GM19395 (cell line): ENCODE measurements around the gene PSMD1.

ENCODE experiments used
- ATAC-seq: cut with Tn5 transposase; IDR thresholded peaks from one replicate; pipeline ENCODE4 v1.9.1; 2021; ENCODE audit warnings: mild to moderate bottlenecking, moderate library complexity; ENCODE audit not compliant: unreplicated experiment

PSMD1 gene

DNA sequence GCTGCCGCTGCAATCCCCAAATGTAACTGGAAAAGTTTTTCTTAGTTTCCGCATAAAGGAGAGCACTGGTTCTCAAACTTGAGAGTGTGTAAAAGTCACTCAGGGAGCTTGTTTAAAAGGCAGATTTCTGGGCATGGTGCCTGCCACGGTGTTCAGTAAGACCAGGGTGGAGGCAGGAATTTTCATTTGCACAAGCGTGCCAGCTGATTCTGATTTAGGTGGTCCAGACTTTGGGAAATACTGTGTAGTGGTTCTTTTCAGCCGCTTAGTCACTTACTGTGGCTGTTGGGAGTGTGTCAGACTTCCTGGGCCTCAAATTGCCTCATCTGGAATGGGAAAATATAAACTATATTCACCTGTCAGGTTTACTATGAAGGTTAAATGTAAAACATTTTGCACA lies 142.6 kb downstream of the PSMD1 start:
- no peak for ATAC-seq

DNA sequence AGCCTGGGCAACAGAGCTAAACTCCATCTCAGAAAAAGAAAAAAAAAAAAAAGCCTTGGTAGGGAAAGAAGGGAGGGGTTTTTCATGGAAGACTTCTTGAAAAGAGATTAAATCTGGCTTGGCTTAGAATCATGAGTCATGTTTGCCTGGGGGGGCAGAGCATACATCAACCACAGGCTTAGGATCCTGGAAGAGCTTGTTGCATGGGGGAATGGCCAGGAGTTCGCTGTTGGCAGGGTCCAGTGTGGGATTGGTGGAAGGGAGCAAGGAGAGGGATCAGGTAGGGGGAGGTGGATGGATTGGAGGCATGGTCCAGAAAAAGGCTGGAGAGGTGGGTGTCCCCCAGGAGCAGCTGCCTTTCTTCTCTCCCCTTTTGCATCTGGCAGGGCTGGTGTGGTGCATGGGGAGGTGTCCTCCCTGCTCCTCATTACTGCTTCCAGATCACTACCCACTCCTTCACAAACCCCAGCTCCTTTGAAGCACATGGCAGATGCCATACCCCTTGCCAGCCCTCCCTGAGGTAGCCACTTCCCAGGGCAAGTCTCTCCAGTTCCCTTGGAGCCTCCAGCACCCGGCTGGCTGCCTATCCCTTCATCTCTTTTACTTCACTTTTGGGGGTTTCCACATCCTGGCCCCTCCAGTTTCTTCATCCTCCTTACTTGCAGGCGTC lies 144.3 kb downstream of the PSMD1 start:
- ATAC-seq, result no peak

DNA sequence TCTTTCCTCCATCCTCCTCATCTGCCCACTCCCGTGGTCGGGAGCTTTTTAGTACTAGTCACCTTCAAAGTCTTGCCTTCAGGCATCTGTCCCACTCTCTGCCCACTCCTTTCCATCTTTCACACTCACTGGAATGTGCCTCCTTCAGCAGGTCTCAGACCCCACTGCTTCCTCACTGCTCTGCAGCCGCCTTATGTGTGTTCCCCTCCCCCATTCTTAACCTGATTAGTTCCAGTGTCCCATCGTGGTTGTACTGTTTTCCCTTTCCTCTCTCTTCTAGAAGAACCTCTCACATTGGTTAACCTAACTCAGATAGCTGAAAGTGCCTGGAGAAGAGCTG lies 144.8 kb downstream of the PSMD1 start:
- no peak for ATAC-seq

DNA sequence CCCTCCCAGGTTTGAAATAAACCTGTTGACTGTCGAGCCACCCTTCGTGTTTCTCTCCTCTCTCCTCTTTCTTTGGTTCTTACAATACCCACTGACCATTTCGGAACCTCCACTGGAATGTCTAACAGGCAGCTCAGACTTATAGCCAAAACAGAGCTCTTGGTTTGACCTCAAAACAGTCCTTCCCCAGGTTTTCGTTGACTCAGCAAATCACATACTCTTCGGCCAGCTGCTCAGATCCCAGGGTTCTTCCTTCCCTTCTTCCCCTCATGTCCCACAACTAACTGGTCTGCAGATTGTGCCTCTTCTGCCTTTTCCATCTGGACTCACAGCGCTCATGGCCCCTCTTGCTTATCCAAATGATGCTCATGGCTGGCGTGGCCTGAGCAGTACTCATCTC lies 146.4 kb downstream of the PSMD1 start:
- no peak for ATAC-seq

DNA sequence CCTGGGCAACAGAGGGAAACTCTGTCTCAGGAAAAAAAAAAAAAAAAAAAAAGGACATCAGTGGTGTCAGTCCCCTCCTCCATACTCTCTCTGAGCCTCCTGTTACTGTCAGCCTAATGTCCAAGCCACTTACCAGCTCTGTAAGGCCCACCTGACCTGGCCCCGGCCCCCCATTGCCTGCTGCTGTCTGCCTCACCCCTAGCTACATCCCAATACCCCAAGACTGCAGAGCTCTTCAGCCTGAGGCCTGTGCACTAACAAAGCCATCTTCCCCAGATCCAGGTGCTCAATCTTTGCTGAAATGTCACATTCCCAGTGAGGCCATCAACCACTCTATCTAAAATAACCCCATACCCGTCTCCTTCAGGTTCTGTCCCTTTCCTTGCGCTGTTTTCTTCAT lies 147.5 kb downstream of the PSMD1 start:
- no peak for ATAC-seq

DNA sequence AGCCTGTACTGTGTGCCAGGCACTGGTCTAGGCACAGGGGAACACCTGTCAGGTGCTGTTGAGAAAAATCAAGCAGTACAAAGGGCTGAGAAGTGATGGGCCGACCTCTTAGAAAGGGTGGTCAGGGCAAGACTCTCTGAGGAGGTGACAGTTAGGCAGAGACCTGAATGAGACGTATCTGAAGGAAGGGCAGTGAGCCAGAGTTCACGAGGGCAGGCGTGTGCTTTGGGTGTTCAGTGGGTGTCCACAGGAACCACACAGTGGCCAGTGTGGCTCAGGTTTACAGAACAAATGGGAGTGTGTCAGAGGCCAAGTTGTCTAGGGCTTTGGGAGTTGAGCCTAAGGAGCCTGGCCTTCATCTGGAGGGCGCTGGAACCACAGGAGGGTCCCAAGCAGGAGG lies 147.9 kb downstream of the PSMD1 start:
- no peak for ATAC-seq

DNA sequence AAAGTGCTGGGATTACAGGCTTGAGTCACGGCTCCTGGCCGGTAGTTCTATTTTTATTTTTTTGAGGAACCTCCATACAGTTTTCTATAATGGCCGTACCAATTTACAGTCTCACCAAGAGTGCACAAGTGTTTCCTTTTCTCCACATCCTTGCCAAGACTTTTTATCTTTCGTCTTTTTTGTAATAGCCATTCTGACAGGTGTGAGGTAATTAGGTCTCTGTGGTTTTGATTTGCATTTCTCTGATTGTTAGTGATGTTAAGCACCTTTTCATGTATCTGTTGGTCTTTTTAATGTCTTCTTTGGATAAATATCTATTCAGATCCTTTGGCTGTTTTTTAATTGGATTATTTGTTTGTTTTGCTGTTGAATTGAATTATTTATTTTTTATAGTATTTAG lies 151.1 kb downstream of the PSMD1 start:
- no peak for ATAC-seq

DNA sequence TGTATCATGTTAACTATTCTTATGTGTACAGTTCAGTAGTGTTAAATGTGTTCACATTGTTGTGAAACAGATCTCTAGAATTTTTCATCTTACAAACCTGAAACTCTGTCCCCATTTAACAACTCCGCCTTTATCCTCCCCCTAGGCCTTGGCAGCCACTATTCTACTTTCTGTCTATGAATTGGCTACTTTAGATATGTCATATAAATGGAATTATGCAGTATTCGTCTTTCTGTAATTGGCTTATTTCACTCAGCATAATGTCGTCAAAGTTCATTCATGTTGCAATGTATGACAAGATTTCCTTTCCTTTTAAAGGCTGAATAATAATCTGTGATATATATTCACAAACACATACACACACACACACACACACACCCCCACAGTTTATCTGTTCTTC lies 154.1 kb downstream of the PSMD1 start:
- no peak for ATAC-seq

DNA sequence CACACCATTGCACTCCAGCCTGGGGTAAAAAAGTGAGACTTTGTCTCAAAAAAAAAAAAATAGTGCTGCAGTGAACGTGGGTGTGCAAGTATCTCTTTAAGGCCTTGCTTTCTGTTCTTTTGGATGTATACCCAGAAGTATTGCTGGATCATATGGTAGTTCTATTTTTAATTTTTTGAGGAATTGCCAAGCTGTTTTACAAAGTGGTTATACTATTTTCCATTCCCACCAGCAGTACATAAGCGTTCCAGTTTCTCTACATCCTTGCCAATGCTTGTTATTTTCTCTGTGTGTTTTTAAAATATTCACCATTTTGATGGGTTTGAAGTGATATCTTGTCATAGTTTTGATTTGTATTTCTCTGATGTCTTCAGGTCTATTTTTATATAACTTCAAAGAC lies 154.8 kb downstream of the PSMD1 start:
- no peak for ATAC-seq

DNA sequence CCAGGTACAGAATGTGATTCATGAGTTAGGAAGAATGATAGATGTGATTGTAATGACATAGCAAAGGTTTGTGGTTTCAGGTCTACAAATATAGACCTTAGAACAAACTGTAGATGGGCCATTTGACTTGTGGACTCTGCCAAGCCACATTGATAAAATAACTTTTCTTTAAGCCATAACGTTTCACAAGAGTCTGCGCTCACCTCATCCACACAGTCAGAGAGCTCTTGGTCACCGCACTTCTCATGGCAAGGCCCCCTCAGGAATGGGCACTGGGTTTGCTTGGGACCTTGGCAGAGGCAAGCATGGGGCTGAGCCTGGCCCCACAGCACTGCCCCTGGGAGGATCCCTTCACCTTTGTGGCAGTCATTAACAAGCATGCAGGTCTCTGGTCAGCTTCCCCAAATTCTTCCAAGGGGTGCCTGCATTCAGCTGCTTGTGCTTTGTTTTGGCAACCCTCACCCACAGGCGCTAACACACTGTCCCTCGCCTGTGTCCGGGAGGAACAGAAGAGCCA lies 155.7 kb downstream of the PSMD1 start:
- no peak for ATAC-seq

DNA sequence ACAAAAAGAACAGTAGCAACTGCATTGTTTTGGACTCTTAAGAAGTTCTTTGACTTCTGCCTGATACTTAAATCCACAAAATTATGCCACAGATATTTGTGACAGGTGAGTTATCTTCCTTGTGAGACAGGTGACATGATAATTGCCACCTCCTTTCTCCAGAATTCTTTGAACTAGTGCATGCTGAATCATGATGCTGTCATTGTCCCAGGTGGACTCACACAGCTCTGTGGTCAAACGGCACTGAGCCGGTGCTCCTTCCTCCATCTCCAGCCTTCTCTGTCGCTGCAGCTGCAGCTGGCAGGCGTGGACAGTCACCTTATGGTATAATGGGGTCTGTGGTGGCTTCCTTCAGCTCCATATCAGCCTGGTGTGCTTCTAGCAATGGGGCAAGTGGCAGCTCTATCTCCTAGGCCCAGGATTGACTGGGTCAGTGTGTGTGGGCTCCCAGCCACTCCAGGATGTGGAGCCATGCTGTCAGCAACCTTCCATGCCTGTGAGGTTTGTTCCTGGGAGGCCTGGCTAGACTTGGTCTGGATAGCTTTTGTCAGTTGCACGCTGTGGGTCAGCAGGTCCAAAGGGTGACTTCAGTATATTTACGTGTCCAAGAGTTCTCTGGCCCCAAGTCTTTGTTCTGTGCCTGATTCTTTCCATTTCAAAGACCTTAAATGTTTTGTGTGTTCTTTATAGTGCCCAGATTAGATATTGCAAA lies 157.4 kb downstream of the PSMD1 start:
- no peak for ATAC-seq

DNA sequence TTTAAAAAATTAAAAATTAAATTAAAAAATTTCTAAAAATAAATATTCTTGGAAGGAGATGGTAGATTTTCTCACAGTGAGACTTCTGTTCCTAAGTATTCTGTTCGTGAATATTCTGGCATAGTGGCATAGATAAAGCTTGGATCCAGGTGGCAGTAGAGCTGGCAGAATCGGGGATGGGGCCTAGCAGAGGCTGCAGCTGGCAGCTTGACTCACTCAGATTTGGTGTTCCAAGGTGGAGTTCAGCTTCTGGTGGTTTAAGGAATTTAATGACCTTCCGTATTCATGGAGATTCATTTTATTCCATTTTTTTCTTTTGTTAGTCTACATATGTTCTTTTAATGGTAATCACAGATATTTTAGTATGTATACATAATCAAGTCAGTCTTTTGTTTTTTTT lies 161.7 kb downstream of the PSMD1 start:
- no peak for ATAC-seq

DNA sequence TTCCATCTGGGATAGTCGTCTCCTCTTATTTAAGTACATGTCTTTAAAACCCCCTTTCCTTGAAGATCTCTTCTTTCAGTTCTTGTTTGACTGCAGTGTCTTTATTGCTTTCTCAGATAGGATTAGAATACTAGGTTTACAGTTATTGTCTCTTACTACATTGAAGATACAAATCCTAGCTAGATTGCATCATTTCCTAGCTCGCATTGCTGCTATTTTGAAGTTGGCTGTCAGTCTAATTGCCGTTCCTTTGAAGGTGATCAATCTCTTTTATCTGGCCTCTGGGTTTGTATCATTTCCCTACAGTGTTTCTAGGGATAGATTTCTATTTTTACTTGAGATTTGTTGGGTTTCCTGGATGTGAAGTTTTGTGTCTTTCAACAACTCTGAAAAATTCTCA lies 162.6 kb downstream of the PSMD1 start:
- no peak for ATAC-seq

DNA sequence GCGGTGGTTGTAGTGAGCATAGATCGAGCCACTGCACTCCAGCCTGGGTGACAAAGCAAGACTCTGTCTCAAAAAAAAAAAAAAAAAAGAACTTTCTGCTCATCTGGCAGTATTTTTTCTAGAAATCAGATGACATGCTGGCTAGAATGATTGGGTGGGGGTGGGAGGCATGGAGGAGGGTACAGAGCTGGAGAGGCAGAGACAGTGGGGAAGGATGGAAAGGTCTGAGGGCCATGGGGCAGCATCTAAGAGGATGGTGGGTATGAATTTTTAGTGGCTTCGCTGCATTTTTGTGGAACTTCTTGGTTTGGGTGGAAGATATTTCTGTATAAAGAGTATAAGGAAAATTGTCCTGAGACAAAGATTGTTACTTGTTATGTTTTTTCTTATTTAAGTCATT lies 165.1 kb downstream of the PSMD1 start:
- ATAC-seq, result no peak
